ENCODE measurements around the gene DNAJC1.

The DNAJC1 gene

DNA sequence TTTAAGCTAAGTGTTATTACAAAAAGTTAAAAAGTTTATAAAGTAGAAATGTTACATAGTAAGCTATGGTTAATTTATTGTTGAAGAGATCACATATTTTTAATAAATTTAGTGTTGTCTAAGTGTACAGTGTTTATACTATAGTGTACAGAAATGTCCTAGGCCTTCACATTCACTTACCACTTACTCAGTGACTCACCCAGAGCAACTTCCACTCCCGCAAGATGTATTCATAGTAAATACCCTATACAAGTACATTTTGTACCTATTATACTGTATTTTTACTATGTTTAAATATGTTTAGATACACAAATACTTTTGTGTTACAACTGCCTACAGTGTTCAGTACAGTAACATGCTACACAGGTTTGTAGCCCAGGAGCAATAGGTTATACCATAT, 69.2 kb downstream of the DNAJC1 start:
- Histone ChIP-seq H3K27me3 (ENCODE audit: control insufficient read depth, insufficient read depth, low read length, poor library complexity, severe bottlenecking) (no peaks in the 10 kb centered on the region), H3K4me3 (ENCODE audit: insufficient read depth, low read depth, low read length) (no peak overlapping the region), H3K27ac (ENCODE audit: insufficient read depth, low read depth, low read length, poor library complexity, severe bottlenecking) (no peak overlapping the region), H3K4me1 (ENCODE audit: control insufficient read depth, insufficient read depth, low read length) (no peaks in the 10 kb centered on the region), H3K36me3 (ENCODE audit: control insufficient read depth, insufficient read depth, low read length) (no peaks in the 10 kb centered on the region), H3K9me3 (ENCODE audit: control insufficient read depth, low read length) (no peaks in the 10 kb centered on the region)
- 100% methylated on average over 1 of the region's 1 CpG; no CpG with 5 or more reads in 1 of the 2 experiments for WGBS, 2 experiments

DNA sequence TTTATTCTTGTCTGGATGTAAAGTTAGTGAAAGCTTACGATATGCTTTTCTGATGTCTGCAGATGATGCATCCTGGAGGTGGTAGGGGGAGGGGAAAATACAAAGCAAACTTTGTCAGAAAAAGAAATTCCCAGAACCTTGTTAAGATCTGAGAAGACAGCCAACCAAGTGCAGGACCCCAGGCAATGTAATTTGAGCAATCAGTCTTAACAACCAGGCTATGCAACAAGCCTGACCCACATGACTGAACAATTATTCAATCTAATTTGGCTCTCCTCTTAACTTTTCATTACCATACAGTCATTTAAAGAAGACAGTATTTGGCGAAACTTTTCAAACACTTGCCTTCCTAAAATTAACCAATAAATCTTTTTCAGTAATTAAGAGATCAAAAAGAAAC, 74.5 kb downstream of the DNAJC1 start:
- Histone ChIP-seq H3K27ac (ENCODE audit: insufficient read depth, low read depth, low read length, poor library complexity, severe bottlenecking) (no peak overlapping the region), H3K4me3 (ENCODE audit: insufficient read depth, low read depth, low read length) (no peak overlapping the region), H3K36me3 (ENCODE audit: control insufficient read depth, insufficient read depth, low read length) (no peaks in the 10 kb centered on the region), H3K27me3 (ENCODE audit: control insufficient read depth, insufficient read depth, low read length, poor library complexity, severe bottlenecking) (no peaks in the 10 kb centered on the region), H3K4me1 (ENCODE audit: control insufficient read depth, insufficient read depth, low read length) (peaks cover 3% of the 10 kb centered on the region), H3K9me3 (ENCODE audit: control insufficient read depth, low read length) (no peaks in the 10 kb centered on the region)
- 84 to 90% methylated on average over 2 of the region's 2 CpGs for WGBS, 2 experiments

DNA sequence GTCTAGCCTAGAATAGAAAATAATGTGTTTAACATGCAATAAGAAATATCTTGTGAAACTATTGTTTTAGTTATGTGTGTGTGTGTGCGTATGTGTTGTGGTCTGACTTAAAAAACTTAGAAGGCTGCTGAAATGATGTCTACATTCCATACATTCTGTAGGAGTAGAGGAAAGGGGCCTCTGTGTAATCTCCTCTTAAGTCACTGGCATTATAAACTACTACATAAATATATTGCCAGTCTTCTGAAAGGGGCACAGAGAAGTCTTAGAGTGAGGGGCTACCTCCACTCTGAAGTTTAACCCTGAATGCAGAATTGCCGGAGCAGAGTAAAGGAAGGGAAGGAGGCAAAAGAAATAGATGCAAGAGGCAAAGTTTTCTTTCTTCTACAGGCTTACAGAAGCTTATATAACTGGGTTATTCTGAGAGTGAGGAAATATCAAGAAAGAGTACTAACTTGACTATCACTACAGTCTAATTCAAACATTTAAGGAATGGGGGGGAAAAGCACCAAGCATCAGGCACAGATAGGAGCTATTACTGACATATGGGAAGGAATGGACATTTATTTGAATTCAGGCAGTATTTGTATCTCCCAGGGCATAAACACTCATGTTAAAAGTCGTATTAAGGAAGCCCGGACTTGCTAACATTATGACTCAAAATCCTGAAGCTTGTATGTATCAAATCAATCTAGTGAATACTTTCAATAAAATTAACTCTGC, 75.7 kb downstream of the DNAJC1 start:
- no peak overlapping the region for H3K27ac ChIP-seq (ENCODE audit: insufficient read depth, low read depth, low read length, poor library complexity, severe bottlenecking)
- peaks cover 3% of the 10 kb centered on the region for H3K4me1 ChIP-seq (ENCODE audit: control insufficient read depth, insufficient read depth, low read length)
- H3K4me3 ChIP-seq (ENCODE audit: insufficient read depth, low read depth, low read length): no peak overlapping the region
- 87 to 94% methylated on average over 3 to 4 of the region's 4 CpGs for WGBS, 2 experiments
- no peaks in the 10 kb centered on the region for H3K9me3 ChIP-seq (ENCODE audit: control insufficient read depth, low read length)
- H3K36me3 ChIP-seq (ENCODE audit: control insufficient read depth, insufficient read depth, low read length): no peaks in the 10 kb centered on the region
- no peaks in the 10 kb centered on the region for H3K27me3 ChIP-seq (ENCODE audit: control insufficient read depth, insufficient read depth, low read length, poor library complexity, severe bottlenecking)

DNA sequence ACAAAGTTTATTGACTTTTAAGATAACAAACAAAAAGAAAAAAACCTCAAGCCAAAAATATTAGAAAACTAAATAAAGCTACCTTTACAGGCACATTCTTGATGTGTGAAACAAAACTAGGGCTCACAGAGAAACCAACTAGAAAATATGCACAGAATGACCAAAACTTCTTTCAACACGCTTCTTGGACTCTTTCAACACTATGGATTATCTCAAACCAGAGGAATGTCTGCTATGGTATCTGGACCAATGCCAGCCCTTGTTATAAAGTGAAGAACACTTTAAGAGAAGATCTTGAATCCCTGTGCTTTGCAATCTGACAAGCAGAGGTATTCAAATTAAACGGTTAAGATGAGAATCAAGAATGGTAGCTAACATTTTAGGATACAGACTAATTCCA, 76.6 kb downstream of the DNAJC1 start:
- Histone ChIP-seq H3K36me3 (ENCODE audit: control insufficient read depth, insufficient read depth, low read length) (no peaks in the 10 kb centered on the region), H3K27me3 (ENCODE audit: control insufficient read depth, insufficient read depth, low read length, poor library complexity, severe bottlenecking) (no peaks in the 10 kb centered on the region), H3K9me3 (ENCODE audit: control insufficient read depth, low read length) (no peaks in the 10 kb centered on the region), H3K4me3 (ENCODE audit: insufficient read depth, low read depth, low read length) (no peak overlapping the region), H3K4me1 (ENCODE audit: control insufficient read depth, insufficient read depth, low read length) (peaks cover 3% of the 10 kb centered on the region), H3K27ac (ENCODE audit: insufficient read depth, low read depth, low read length, poor library complexity, severe bottlenecking) (no peak overlapping the region)
- WGBS, 2 experiments: 96% methylated on average over 2 of the region's 2 CpGs

DNA sequence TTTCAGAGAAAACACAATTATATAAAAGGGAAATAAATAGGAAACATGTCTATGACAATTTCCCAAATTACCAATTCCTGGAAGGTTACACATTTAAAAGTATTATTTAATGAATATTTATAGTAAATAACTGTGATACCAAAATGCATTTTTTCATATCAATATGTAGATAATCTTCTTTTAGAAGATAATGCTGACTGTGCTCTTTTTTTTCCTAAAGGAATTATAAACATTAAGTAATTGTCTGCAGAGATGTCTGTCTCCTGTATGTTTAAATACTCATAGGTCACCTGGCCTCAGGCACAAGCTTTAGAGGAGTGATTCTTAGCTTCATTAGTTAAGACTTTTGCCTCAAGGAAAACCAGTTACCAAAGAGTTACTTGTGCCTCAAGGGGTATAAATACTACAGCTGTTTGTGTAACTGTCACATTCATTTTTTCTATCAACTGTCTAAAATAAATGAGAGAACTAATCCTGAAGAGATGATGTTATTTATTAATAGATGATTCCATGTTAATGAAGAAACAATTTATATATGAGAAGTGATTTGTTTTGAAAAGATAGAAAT, 77.1 kb downstream of the DNAJC1 start:
- Histone ChIP-seq H3K4me1 (ENCODE audit: control insufficient read depth, insufficient read depth, low read length) (peaks cover 3% of the 10 kb centered on the region), H3K27me3 (ENCODE audit: control insufficient read depth, insufficient read depth, low read length, poor library complexity, severe bottlenecking) (no peaks in the 10 kb centered on the region), H3K36me3 (ENCODE audit: control insufficient read depth, insufficient read depth, low read length) (no peaks in the 10 kb centered on the region), H3K27ac (ENCODE audit: insufficient read depth, low read depth, low read length, poor library complexity, severe bottlenecking) (no peak overlapping the region), H3K9me3 (ENCODE audit: control insufficient read depth, low read length) (no peaks in the 10 kb centered on the region), H3K4me3 (ENCODE audit: insufficient read depth, low read depth, low read length) (no peak overlapping the region)

DNA sequence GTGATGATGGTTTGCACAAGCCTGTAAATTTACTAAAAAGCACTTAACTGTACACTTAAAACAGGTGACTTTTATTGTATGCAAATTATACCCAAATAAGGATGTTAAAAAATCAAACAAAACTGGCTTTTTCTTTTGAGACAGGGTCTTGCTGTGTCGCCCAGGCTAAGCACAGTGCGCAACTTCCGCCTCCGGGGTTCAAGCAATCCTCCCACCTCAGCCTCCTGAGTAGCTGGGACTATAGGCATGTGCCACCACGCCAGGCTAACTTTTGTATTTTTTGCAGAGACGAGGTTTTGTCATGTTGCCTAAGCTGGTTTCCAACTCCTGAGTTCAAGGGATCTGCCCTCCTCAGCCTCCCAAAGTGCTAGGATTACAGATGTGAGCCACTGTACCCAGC, 77.7 kb downstream of the DNAJC1 start:
- no peaks in the 10 kb centered on the region for H3K27me3 ChIP-seq (ENCODE audit: control insufficient read depth, insufficient read depth, low read length, poor library complexity, severe bottlenecking)
- H3K4me1 ChIP-seq (ENCODE audit: control insufficient read depth, insufficient read depth, low read length): peaks cover 3% of the 10 kb centered on the region
- no peak overlapping the region for H3K4me3 ChIP-seq (ENCODE audit: insufficient read depth, low read depth, low read length)
- no peaks in the 10 kb centered on the region for H3K36me3 ChIP-seq (ENCODE audit: control insufficient read depth, insufficient read depth, low read length)
- no peaks in the 10 kb centered on the region for H3K9me3 ChIP-seq (ENCODE audit: control insufficient read depth, low read length)
- H3K27ac ChIP-seq (ENCODE audit: insufficient read depth, low read depth, low read length, poor library complexity, severe bottlenecking): no peak overlapping the region
- WGBS, 2 experiments: 93% methylated on average over 6 of the region's 6 CpGs

DNA sequence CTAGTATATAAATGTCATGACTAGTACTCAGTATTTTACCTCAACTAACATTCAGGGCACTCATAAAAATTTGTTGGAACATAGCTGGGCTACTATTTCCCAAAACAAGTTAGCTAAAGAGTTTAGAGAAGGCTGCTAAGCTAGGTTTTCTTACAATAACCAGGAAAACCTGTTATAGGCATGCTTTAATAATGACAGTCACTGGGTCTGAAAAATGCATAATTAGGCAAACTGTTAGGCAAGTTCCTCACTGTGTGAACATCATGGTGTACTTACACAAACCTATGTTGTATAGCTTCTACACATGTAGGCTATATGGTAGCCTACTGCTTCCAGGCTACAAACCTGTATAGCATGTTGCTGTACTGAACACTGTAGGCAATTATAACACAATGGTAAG, 79.0 kb downstream of the DNAJC1 start:
- Histone ChIP-seq H3K9me3 (ENCODE audit: control insufficient read depth, low read length) (no peaks in the 10 kb centered on the region), H3K27me3 (ENCODE audit: control insufficient read depth, insufficient read depth, low read length, poor library complexity, severe bottlenecking) (no peaks in the 10 kb centered on the region), H3K4me3 (ENCODE audit: insufficient read depth, low read depth, low read length) (no peak overlapping the region), H3K4me1 (ENCODE audit: control insufficient read depth, insufficient read depth, low read length) (peaks cover 3% of the 10 kb centered on the region), H3K27ac (ENCODE audit: insufficient read depth, low read depth, low read length, poor library complexity, severe bottlenecking) (no peak overlapping the region), H3K36me3 (ENCODE audit: control insufficient read depth, insufficient read depth, low read length) (no peaks in the 10 kb centered on the region)

DNA sequence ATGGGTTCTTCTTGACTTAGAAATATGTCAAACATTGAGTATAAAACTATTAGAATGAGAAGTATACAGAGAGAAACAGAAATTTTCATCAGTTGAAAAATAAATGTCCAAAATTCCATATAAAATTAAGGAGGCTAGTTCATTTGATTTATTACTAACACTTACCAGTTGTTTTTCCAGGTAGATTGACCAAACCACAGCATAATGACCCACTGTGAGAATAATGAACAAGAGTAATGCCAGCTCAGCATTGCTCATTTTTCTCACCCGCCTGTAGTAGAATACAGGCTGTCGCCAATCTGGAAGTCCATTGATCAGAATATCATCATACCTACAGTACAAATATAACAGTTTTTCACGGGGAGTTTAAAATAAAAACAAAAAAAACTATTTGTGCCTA, 82.9 kb downstream of the DNAJC1 start:
- peaks cover 6% of the 10 kb centered on the region for H3K4me1 ChIP-seq (ENCODE audit: control insufficient read depth, insufficient read depth, low read length)
- no peak overlapping the region for H3K4me3 ChIP-seq (ENCODE audit: insufficient read depth, low read depth, low read length)
- H3K27me3 ChIP-seq (ENCODE audit: control insufficient read depth, insufficient read depth, low read length, poor library complexity, severe bottlenecking): no peaks in the 10 kb centered on the region
- no peaks in the 10 kb centered on the region for H3K9me3 ChIP-seq (ENCODE audit: control insufficient read depth, low read length)
- no peaks in the 10 kb centered on the region for H3K36me3 ChIP-seq (ENCODE audit: control insufficient read depth, insufficient read depth, low read length)
- WGBS, 2 experiments: 91% methylated on average over 2 of the region's 3 CpGs
- H3K27ac ChIP-seq (ENCODE audit: insufficient read depth, low read depth, low read length, poor library complexity, severe bottlenecking): no peak overlapping the region

DNA sequence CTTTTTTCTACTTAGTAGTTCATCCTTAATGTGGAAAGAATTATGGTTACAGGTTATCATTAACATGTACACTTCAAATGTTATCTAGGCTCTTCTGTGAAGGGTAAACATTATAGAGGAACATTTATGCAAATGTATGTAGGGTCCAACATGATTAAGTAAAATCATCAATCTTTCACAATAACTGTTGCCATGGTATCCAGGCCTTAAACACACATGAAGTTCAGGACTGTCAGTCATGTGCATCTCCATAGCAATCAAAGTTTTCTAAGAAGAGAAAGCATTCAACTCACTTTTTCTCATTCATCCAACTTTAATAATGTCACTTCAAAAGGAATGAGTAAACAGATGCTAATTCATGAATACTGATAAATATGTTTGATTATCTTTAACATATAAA, 83.6 kb downstream of the DNAJC1 start:
- H3K4me1 ChIP-seq (ENCODE audit: control insufficient read depth, insufficient read depth, low read length): peaks cover 6% of the 10 kb centered on the region
- no peak overlapping the region for H3K27ac ChIP-seq (ENCODE audit: insufficient read depth, low read depth, low read length, poor library complexity, severe bottlenecking)
- no peaks in the 10 kb centered on the region for H3K9me3 ChIP-seq (ENCODE audit: control insufficient read depth, low read length)
- H3K27me3 ChIP-seq (ENCODE audit: control insufficient read depth, insufficient read depth, low read length, poor library complexity, severe bottlenecking): no peaks in the 10 kb centered on the region
- no peak overlapping the region for H3K4me3 ChIP-seq (ENCODE audit: insufficient read depth, low read depth, low read length)
- H3K36me3 ChIP-seq (ENCODE audit: control insufficient read depth, insufficient read depth, low read length): no peaks in the 10 kb centered on the region

DNA sequence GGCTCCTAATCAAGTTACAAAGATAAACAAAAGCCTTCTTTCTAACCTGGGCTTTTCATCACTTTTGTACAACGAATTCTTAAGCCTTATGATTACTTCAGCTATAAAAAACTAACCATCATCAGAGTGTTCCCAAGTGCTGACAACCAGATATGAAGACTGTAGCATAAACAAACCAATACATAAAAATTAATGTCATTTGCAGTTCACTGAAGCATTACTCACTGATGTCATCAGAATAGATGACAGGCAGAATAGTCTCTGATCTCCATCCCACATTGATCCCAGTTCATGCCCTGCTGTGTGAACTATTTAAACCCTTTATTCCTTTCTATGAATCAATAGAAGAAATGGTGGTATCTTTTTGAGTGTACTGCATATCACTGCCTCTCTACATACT, 84.4 kb downstream of the DNAJC1 start:
- no peaks in the 10 kb centered on the region for H3K9me3 ChIP-seq (ENCODE audit: control insufficient read depth, low read length)
- H3K4me3 ChIP-seq (ENCODE audit: insufficient read depth, low read depth, low read length): no peak overlapping the region
- H3K36me3 ChIP-seq (ENCODE audit: control insufficient read depth, insufficient read depth, low read length): no peaks in the 10 kb centered on the region
- H3K4me1 ChIP-seq (ENCODE audit: control insufficient read depth, insufficient read depth, low read length): peaks cover 6% of the 10 kb centered on the region
- H3K27me3 ChIP-seq (ENCODE audit: control insufficient read depth, insufficient read depth, low read length, poor library complexity, severe bottlenecking): no peaks in the 10 kb centered on the region
- H3K27ac ChIP-seq (ENCODE audit: insufficient read depth, low read depth, low read length, poor library complexity, severe bottlenecking): no peak overlapping the region
- WGBS, 2 experiments: 64 to 82% methylated on average over 1 of the region's 1 CpG

DNA sequence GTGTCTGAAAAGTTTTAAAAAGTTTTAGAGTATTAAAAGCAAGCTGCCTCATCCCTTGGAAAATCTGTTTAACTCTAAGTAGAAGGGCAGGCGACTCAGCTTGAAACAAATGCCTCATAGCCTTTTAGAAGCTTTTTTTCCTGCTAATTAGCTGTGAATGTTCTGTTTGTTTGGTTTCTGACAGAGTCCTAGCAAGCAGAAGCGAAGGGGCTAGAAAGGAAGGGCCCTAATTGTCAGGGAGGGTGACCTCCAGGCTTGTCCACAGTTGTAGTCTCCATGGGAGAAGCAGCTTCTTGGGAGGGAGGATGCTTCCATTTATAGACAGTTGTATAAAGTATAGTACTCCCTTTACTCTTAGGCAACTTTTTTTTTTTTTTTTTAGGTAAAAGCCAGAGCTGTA, 90.9 kb downstream of the DNAJC1 start:
- WGBS, 2 experiments: 7 to 12% methylated on average over 2 of the region's 2 CpGs
- Histone ChIP-seq H3K27ac (ENCODE audit: insufficient read depth, low read depth, low read length, poor library complexity, severe bottlenecking) (peak overlapping the region; percentile 51), H3K4me1 (ENCODE audit: control insufficient read depth, insufficient read depth, low read length) (peaks cover 3% of the 10 kb centered on the region), H3K4me3 (ENCODE audit: insufficient read depth, low read depth, low read length) (no peak overlapping the region), H3K36me3 (ENCODE audit: control insufficient read depth, insufficient read depth, low read length) (no peaks in the 10 kb centered on the region), H3K9me3 (ENCODE audit: control insufficient read depth, low read length) (no peaks in the 10 kb centered on the region), H3K27me3 (ENCODE audit: control insufficient read depth, insufficient read depth, low read length, poor library complexity, severe bottlenecking) (no peaks in the 10 kb centered on the region)

Data from ectodermal cell (in vitro differentiated cells).